HepG2 (cell line): ENCODE measurements around the gene FKBP1A. TPM values are rescaled to one million over a fixed set of nuclear protein-coding genes. Genes with fewer than 3 reads are reported as not detected.
A peak's percentile ranks its signal among the peaks of the same experiment; 100 is the strongest.

Source experiments
- ATF7-NPFF ChIP-seq: sonication (generic); formaldehyde crosslinking; IDR thresholded peaks from 2 replicates; pipeline ENCODE4 v1.8.1; 2023; ENCODE audit warnings: mild to moderate bottlenecking, low read depth, missing genetic modification reagents, moderate library complexity
- IKZF1 ChIP-seq: fragments of 450-650 bp; IDR thresholded peaks from 2 replicates; pipeline ENCODE4 v1.7.1; 2016
- JDP2 ChIP-seq: sonication (generic); formaldehyde crosslinking; IDR thresholded peaks from 2 replicates; pipeline ENCODE4 v1.8.1; 2022; ENCODE audit warnings: missing genetic modification reagents, borderline replicate concordance
- MEF2D ChIP-seq: sonication (generic); formaldehyde crosslinking; IDR thresholded peaks from 2 replicates; pipeline ENCODE4 v1.5.1; 2020; ENCODE audit warnings: mild to moderate bottlenecking, missing genetic modification reagents
- MEIS2 ChIP-seq: sonication (generic); formaldehyde crosslinking; IDR thresholded peaks from 2 replicates; pipeline ENCODE4 v1.9.0; 2021; ENCODE audit warnings: mild to moderate bottlenecking, missing genetic modification reagents
- NR2C2 ChIP-seq: sonication (generic); formaldehyde crosslinking; IDR thresholded peaks from 2 replicates; pipeline ENCODE4 v1.4.0; 2020; ENCODE audit warnings: missing genetic modification reagents, mild to moderate bottlenecking, moderate library complexity, borderline replicate concordance
- POLR2AphosphoS5 ChIP-seq: IDR thresholded peaks from 2 replicates; pipeline ENCODE4 v1.6.1; 2012; ENCODE audit warnings: low read depth, low read length
- SAFB2 ChIP-seq: sonication (generic); formaldehyde crosslinking; IDR thresholded peaks from 2 replicates; pipeline ENCODE4 v1.5.1; 2020; ENCODE audit warnings: missing genetic modification reagents, low read depth, mild to moderate bottlenecking, borderline replicate concordance
- SIN3B ChIP-seq: fragments of 150-350 bp; IDR thresholded peaks from 2 replicates; pipeline ENCODE4 v1.6.1; 2014; ENCODE audit warnings: low read length
- YEATS2 ChIP-seq: sonication (generic); formaldehyde crosslinking; IDR thresholded peaks from 2 replicates; pipeline ENCODE4 v1.4.0; 2020; ENCODE audit warnings: missing genetic modification reagents, borderline replicate concordance
- ZNF274 ChIP-seq: sonication (generic); formaldehyde crosslinking; IDR thresholded peaks from 2 replicates; pipeline ENCODE4 v1.5.1; 2020; ENCODE audit warnings: mild to moderate bottlenecking, missing genetic modification reagents
- ZNF317 ChIP-seq: sonication (generic); formaldehyde crosslinking; IDR thresholded peaks from 2 replicates; pipeline ENCODE4 v1.5.0; 2020; ENCODE audit warnings: mild to moderate bottlenecking, missing genetic modification reagents
- ZNF331 ChIP-seq: sonication (generic); formaldehyde crosslinking; IDR thresholded peaks from 2 replicates; pipeline ENCODE4 v1.4.0; 2020; ENCODE audit warnings: missing genetic modification reagents
- ZNF644 ChIP-seq: IDR thresholded peaks from 2 replicates; pipeline ENCODE4 v1.6.1; 2016; ENCODE audit warnings: low read depth
- ZNF737 ChIP-seq: sonication (generic); formaldehyde crosslinking; IDR thresholded peaks from 2 replicates; pipeline ENCODE4 v1.5.0; 2020; ENCODE audit warnings: missing genetic modification reagents, mild to moderate bottlenecking, borderline replicate concordance
- ZNF746 ChIP-seq: sonication (generic); formaldehyde crosslinking; IDR thresholded peaks from 2 replicates; pipeline ENCODE4 v1.8.0; 2022; ENCODE audit warnings: mild to moderate bottlenecking, missing genetic modification reagents
- ZSCAN21 ChIP-seq: sonication (generic); formaldehyde crosslinking; IDR thresholded peaks from 2 replicates; pipeline ENCODE4 v1.8.0; 2022; ENCODE audit warnings: mild to moderate bottlenecking, missing genetic modification reagents, moderate library complexity, borderline replicate concordance
- polyA plus RNA-seq, 8 experiments: library from polyadenylated mRNA; depleted of rRNA in 3 of 8; stranded (reverse) in 7 of 8; unstranded in 1 of 8; fragments of >200 nt; fragmentation: Illumina TruSeq in 4 of 8; extraction: Trizol in 4 of 8; gene quantifications; 2 replicates each; pipeline versions ENCODE4 v1.2.1 to v1.2.3, GENCODE V29; 2011 to 2016; ENCODE audit warnings: low read depth in 4 of 8, missing spikeins in 1 of 8, mixed read lengths in 1 of 8; ENCODE audit not compliant: insufficient read depth in 1 of 8
- total RNA-seq, 5 experiments: library from RNA; depleted of rRNA; stranded (reverse); fragments of >200 nt; fragmentation: Illumina TruSeq; extraction: Trizol; gene quantifications; 2 replicates each; pipeline ENCODE4 v1.2.3, GENCODE V29; 2016; ENCODE audit warnings: low read depth in 1 of 5
- TF ChIP-seq, protein P1 (sequence below): sonication (generic); formaldehyde crosslinking; IDR thresholded peaks from 2 replicates; pipeline ENCODE4 v1.5.1; 2020; ENCODE audit warnings: mild to moderate bottlenecking, missing genetic modification reagents, moderate library complexity
- TF ChIP-seq, protein P2 (sequence below): sonication (generic); formaldehyde crosslinking; IDR thresholded peaks from 2 replicates; pipeline ENCODE4 v1.4.0; 2020; ENCODE audit warnings: mild to moderate bottlenecking, missing genetic modification reagents
- TF ChIP-seq, protein P3 (sequence below): sonication (generic); formaldehyde crosslinking; IDR thresholded peaks from 2 replicates; pipeline ENCODE4 v1.5.1; 2020; ENCODE audit warnings: missing genetic modification reagents, mild to moderate bottlenecking, borderline replicate concordance
- TF ChIP-seq, protein P4 (sequence below): sonication (generic); formaldehyde crosslinking; IDR thresholded peaks from 2 replicates; pipeline ENCODE4 v1.4.0; 2020; ENCODE audit warnings: missing genetic modification reagents
- TF ChIP-seq, protein P5 (sequence below): sonication (generic); formaldehyde crosslinking; IDR thresholded peaks from 2 replicates; pipeline ENCODE4 v1.4.0; 2020; ENCODE audit warnings: missing genetic modification reagents, mild to moderate bottlenecking, borderline replicate concordance

Gene FKBP1A
- total and polyA plus RNA-seq, 2 of the 13 experiments (the other 11 are each of a cell fraction or from before 2014, with no cell fraction given) = 119 to 468 TPM

DNA sequence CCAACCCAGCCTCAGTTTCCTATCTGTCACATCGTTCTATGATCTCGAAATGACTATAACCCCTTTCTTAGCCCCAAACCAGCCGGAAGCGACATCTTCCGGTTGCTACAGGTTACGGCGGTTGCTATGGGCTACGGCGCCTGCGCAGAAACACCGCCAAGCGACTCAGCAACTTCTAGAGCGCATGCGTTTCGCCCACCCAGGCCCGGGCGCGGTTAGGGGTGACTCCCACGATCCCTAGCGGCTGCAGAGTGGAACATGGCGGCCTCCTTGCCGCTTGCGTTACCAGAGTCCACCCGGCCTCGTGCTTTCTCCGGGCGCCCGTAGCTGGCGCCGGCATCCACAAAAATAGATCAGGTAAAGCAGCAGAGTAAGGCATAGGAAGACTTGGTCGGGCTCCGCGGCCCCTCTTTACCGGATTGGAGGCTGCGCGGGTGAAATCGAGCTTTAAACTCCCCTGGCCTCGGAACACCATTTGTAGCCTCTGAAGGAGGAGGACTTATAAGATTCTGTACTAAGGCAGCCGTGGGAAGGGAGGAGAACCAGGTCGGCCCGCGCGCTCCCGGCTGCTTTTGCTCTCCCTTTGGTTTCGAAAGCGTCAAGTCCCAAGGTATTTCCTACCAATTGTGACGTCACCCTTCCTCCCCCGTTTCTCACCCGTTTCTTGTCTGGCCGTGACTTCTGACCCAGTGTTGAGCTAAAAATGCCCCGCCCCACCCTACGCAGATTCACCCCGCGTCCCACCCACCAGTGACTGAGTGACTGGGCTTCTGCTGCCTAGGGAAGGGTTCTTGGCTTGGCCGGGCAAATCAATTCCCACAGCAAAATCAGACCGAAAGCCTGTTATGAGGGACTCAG lies 67.5 kb downstream of the FKBP1A start (continued):
- TF ChIP-seq, protein P1, sequence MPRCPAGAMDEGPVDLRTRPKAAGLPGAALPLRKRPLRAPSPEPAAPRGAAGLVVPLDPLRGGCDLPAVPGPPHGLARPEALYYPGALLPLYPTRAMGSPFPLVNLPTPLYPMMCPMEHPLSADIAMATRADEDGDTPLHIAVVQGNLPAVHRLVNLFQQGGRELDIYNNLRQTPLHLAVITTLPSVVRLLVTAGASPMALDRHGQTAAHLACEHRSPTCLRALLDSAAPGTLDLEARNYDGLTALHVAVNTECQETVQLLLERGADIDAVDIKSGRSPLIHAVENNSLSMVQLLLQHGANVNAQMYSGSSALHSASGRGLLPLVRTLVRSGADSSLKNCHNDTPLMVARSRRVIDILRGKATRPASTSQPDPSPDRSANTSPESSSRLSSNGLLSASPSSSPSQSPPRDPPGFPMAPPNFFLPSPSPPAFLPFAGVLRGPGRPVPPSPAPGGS = peak; percentile 95
- no peak; the same call in 1 of the 2 replicates for TF ChIP-seq ZSCAN21 (CRISPR knock-in tag)
- peak; percentile 92 for TF ChIP-seq YEATS2
- no peak for TF ChIP-seq JDP2 (CRISPR knock-in tag)
- TF ChIP-seq, protein P2, sequence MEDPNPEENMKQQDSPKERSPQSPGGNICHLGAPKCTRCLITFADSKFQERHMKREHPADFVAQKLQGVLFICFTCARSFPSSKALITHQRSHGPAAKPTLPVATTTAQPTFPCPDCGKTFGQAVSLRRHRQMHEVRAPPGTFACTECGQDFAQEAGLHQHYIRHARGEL = peak; percentile 73; the same call in 1 of the 2 replicates
- TF ChIP-seq IKZF1 = no peak
- peak; percentile 11; the same call in 1 of the 2 replicates for TF ChIP-seq ATF7-NPFF (CRISPR knock-in tag)
- peak; percentile 94 for TF ChIP-seq NR2C2 (CRISPR knock-in tag)
- TF ChIP-seq, protein P3, sequence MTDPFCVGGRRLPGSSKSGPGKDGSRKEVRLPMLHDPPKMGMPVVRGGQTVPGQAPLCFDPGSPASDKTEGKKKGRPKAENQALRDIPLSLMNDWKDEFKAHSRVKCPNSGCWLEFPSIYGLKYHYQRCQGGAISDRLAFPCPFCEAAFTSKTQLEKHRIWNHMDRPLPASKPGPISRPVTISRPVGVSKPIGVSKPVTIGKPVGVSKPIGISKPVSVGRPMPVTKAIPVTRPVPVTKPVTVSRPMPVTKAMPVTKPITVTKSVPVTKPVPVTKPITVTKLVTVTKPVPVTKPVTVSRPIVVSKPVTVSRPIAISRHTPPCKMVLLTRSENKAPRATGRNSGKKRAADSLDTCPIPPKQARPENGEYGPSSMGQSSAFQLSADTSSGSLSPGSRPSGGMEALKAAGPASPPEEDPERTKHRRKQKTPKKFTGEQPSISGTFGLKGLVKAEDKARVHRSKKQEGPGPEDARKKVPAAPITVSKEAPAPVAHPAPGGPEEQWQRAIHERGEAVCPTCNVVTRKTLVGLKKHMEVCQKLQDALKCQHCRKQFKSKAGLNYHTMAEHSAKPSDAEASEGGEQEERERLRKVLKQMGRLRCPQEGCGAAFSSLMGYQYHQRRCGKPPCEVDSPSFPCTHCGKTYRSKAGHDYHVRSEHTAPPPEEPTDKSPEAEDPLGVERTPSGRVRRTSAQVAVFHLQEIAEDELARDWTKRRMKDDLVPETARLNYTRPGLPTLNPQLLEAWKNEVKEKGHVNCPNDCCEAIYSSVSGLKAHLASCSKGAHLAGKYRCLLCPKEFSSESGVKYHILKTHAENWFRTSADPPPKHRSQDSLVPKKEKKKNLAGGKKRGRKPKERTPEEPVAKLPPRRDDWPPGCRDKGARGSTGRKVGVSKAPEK (CRISPR knock-in tag) = peak; percentile 92
- peak; percentile 89 for TF ChIP-seq ZNF274
- TF ChIP-seq POLR2AphosphoS5 = peak; percentile 96
- peak; percentile 88; the same call in 1 of the 2 replicates for TF ChIP-seq ZNF317
- TF ChIP-seq ZNF331 (CRISPR knock-in tag) = 0 out of 2 replicates have a peak, but pooled peaks have one; percentile 7
- TF ChIP-seq, protein P4, sequence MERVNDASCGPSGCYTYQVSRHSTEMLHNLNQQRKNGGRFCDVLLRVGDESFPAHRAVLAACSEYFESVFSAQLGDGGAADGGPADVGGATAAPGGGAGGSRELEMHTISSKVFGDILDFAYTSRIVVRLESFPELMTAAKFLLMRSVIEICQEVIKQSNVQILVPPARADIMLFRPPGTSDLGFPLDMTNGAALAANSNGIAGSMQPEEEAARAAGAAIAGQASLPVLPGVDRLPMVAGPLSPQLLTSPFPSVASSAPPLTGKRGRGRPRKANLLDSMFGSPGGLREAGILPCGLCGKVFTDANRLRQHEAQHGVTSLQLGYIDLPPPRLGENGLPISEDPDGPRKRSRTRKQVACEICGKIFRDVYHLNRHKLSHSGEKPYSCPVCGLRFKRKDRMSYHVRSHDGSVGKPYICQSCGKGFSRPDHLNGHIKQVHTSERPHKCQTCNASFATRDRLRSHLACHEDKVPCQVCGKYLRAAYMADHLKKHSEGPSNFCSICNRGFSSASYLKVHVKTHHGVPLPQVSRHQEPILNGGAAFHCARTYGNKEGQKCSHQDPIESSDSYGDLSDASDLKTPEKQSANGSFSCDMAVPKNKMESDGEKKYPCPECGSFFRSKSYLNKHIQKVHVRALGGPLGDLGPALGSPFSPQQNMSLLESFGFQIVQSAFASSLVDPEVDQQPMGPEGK (CRISPR knock-in tag) = peak; percentile 52
- peak; percentile 85 for TF ChIP-seq MEF2D (CRISPR knock-in tag)
- no peak; the same call in 1 of the 2 replicates for TF ChIP-seq SIN3B
- TF ChIP-seq ZNF746 (CRISPR knock-in tag) = no peak; the same call in 1 of the 2 replicates
- TF ChIP-seq MEIS2 = peak; percentile 89
- no peak for TF ChIP-seq ZNF737
- peak; percentile 88 for TF ChIP-seq SAFB2 (CRISPR knock-in tag)
- TF ChIP-seq, protein P5, sequence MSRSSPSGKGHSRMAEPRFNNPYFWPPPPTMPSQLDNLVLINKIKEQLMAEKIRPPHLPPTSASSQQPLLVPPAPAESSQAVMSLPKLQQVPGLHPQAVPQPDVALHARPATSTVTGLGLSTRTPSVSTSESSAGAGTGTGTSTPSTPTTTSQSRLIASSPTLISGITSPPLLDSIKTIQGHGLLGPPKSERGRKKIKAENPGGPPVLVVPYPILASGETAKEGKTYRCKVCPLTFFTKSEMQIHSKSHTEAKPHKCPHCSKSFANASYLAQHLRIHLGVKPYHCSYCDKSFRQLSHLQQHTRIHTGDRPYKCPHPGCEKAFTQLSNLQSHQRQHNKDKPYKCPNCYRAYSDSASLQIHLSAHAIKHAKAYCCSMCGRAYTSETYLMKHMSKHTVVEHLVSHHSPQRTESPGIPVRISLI (CRISPR knock-in tag) = no peak
- peak; percentile 7; the same call in 1 of the 2 replicates for TF ChIP-seq ZNF644 (CRISPR knock-in tag)
